BJ (cell line): ENCODE results near the gene MED13L. TPM values are rescaled to one million over a fixed set of nuclear protein-coding genes. Genes with fewer than 3 reads are reported as not detected.

ENCODE experiments used
- CTCF ChIA-PET: fragments of 350-600 bp; formaldehyde crosslinking; extraction: SDS; loops from one replicate; lab custom pipeline; 2021; ENCODE audit warnings: antibody characterized with exemption, inconsistent platforms; lab: Yijun Ruan, JAX
- POLR2A ChIA-PET: fragments of 300-600 bp; sonication (Branson Sonifier 250); formaldehyde crosslinking; extraction: SDS; loops from one replicate; lab custom pipeline; 2021; ENCODE audit warnings: antibody characterized with exemption; lab: Charles Lee
- DNase-seq: peaks from one replicate; pipeline ENCODE4 v3.0.0-alpha.2; 2011; ENCODE audit warnings: low read depth
- H3K27me3 ChIP-seq: 2 replicates; pipeline ENCODE4 v1.6.0; 2011; ENCODE audit warnings: low read length; ENCODE audit not compliant: control insufficient read depth, insufficient read depth
- H3K36me3 ChIP-seq: 2 replicates; pipeline ENCODE4 v1.5.1; 2011; ENCODE audit warnings: low read length; ENCODE audit not compliant: control insufficient read depth, insufficient read depth
- H3K4me3 ChIP-seq: 2 replicates; pipeline ENCODE4 v1.5.1; 2011; ENCODE audit warnings: low read depth, mild to moderate bottlenecking, control low read depth, low read length
- polyA plus RNA-seq: library from polyadenylated mRNA; depleted of rRNA; stranded (reverse); fragments of >200 nt; gene quantifications from 2 replicates; pipeline ENCODE4 v1.2.3, GENCODE V29; 2011
- TF ChIP-seq, protein P1 (sequence below): IDR thresholded peaks from 2 replicates; pipeline ENCODE4 v1.5.1; 2011; ENCODE audit warnings: low read depth, mild to moderate bottlenecking, control low read depth, inconsistent platforms, low read length, moderate library complexity; ENCODE audit not compliant: insufficient read depth

The MED13L gene
- polyA plus RNA-seq, 1 experiment = 43.7 TPM

DNA sequence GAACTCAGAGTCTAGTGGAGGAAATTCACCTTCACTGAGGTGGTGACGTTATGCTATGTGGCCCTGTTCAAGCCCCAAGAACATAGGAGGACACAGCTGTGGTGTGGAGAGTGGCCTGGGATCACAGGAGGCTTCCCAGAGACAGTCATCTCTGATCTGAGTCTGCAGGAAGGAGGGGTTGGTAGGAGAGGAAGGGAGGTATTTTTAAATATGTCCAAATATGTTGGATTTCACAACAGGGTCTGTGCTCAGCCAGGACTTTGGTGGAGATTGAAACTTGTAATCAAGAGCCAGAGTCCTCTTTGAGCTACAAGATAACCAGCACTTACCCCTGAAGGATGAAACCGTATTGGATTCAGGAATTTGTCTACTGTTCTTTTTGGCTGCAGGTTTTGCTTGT lies 26.4 kb upstream of the MED13L start:
- ChIA-PET POLR2A (no interaction called here), CTCF (interaction anchor here (0.6 to 1.5 kb wide), 2 partner anchors 17 to 878 kb away, joined by 4 read pairs; no protein-coding TSS in a partner anchor)
- H3K4me3 ChIP-seq = no peak overlapping the region
- no peaks in the 10 kb centered on the region for H3K27me3 ChIP-seq
- DNase-seq = no peak
- TF ChIP-seq, protein P1, sequence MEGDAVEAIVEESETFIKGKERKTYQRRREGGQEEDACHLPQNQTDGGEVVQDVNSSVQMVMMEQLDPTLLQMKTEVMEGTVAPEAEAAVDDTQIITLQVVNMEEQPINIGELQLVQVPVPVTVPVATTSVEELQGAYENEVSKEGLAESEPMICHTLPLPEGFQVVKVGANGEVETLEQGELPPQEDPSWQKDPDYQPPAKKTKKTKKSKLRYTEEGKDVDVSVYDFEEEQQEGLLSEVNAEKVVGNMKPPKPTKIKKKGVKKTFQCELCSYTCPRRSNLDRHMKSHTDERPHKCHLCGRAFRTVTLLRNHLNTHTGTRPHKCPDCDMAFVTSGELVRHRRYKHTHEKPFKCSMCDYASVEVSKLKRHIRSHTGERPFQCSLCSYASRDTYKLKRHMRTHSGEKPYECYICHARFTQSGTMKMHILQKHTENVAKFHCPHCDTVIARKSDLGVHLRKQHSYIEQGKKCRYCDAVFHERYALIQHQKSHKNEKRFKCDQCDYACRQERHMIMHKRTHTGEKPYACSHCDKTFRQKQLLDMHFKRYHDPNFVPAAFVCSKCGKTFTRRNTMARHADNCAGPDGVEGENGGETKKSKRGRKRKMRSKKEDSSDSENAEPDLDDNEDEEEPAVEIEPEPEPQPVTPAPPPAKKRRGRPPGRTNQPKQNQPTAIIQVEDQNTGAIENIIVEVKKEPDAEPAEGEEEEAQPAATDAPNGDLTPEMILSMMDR = no peak
- H3K36me3 ChIP-seq = no peaks in the 10 kb centered on the region

GRCh38 chr12:116303066-116303465 lies 25.6 kb upstream of the MED13L start:
- POLR2A ChIA-PET = no interaction called here
- Histone ChIP-seq H3K4me3 (no peak overlapping the region), H3K36me3 (no peaks in the 10 kb centered on the region), H3K27me3 (no peaks in the 10 kb centered on the region)
- TF ChIP-seq, protein P1 = no peak
- CTCF ChIA-PET = interaction anchor here (0.6 to 0.8 kb wide), 3 partner anchors 41 to 132 kb away, joined by 3 read pairs; no protein-coding TSS in a partner anchor
- no peak for DNase-seq

DNA sequence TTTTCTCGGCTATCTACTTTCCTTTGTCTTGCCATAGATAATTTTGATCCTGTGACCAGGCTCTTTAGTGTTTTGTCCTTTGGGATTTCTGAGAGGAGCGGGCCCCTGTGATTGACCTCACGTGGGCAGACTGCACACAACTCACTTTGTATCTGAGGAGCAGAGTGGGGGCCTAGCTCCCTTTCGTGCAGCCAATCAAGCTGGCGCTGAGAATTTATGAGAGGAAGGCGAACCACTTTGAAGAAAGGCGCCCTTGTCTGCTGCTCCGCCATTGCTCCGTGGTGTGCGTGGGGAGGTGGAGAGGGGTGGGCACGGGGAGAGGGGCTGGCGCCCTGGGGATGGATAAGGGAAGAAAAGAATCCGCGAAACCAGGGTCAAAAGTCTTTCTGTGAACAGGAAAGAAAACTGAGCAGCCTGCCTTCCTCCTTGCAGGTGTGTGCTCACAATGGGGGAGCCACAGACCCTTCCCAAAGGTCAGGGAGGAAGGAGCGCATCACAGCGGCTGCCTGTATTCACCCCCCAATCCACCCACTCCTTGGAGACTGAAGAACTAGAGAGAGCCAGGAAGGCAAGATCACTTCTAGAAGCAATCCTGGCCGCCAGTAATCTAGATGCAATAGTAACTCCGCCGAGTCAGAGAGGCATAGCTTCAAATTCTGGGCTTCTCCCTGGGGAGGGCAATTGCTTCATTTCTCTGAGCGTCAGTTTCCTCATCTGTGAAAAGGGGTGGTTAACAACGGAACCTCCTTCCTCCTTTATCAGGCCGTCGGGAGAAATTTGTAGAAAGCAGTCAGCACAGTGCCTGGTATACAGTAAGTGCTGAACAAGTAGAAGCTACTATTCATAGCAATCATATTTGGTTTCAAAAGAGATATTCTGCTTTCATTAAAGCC lies 24.9 kb upstream of the MED13L start:
- ChIA-PET CTCF (interaction anchor here (0.6 kb wide), 2 partner anchors 41 to 74 kb away, joined by 3 read pairs; no protein-coding TSS in a partner anchor), POLR2A (no interaction called here)
- H3K36me3 ChIP-seq = no peaks in the 10 kb centered on the region
- no peak overlapping the region for H3K4me3 ChIP-seq
- TF ChIP-seq, protein P1 = no peak
- DNase-seq = no peak
- no peaks in the 10 kb centered on the region for H3K27me3 ChIP-seq

GRCh38 chr12:116301621-116302020 lies 24.1 kb upstream of the MED13L start:
- ChIA-PET CTCF (no interaction called here), POLR2A (no interaction called here)
- TF ChIP-seq, protein P1 = no peak
- Histone ChIP-seq H3K27me3 (no peaks in the 10 kb centered on the region), H3K36me3 (no peaks in the 10 kb centered on the region), H3K4me3 (no peak overlapping the region)
- no peak for DNase-seq

DNA sequence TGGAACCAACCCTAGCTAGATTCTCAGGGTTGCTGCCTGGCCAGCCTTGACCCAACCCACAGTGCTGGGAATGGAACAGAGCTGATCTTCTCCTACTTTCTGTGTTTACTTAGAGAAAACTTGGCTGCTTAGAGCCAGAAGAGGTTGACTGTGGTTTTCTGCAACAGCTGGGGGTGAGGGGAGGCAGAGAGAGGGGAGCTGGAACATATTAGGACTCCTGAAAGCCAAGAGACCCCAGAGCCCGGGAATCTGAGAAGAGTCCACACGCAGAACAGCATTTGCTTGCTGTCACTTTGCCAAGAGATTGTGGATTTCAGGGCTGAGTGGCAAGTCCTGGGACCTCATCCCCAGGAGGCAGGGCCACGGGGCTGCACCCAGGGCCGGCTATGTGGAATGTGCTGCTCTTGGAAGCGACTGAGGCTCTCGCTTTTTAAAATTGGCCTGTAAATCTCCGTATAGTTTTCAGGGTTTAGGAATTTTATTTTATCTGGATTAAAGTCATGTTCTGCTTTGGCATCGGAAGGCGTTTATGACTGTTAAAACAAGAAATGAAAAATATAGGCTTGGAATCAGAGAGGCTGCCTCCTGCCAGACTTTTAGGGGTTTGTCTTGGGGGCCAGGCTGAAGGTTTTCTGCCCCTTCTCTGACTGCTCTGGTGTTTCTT lies 22.3 kb upstream of the MED13L start:
- H3K4me3 ChIP-seq = no peak overlapping the region
- no peaks in the 10 kb centered on the region for H3K36me3 ChIP-seq
- no peaks in the 10 kb centered on the region for H3K27me3 ChIP-seq
- DNase-seq = no peak
- TF ChIP-seq, protein P1 = no peak
- ChIA-PET CTCF (no interaction called here), POLR2A (no interaction called here)
